Parathyroid adenoma (tissue), 2 donors: ENCODE results near the gene RAB30.

ENCODE experiments used
- H2AFZ ChIP-seq: fragments of 300-600 bp; sonication (generic); one replicate; pipeline ENCODE4 v1.7.0; 2017; ENCODE audit warnings: antibody characterized with exemption, mild to moderate bottlenecking
- H3K27ac ChIP-seq: fragments of 300-600 bp; sonication (generic); one replicate; pipeline ENCODE4 v1.7.0; 2017
- H3K27me3 ChIP-seq: fragments of 300-600 bp; sonication (generic); one replicate; pipeline ENCODE4 v1.7.0; 2017; ENCODE audit warnings: low read length; ENCODE audit not compliant: control insufficient read depth, insufficient read depth
- H3K36me3 ChIP-seq: fragments of 300-600 bp; sonication (generic); one replicate; pipeline ENCODE4 v1.7.0; 2017; ENCODE audit warnings: low read length; ENCODE audit not compliant: control insufficient read depth, insufficient read depth
- H3K4me1 ChIP-seq: fragments of 300-600 bp; sonication (generic); one replicate; pipeline ENCODE4 v1.7.0; 2017; ENCODE audit warnings: control low read depth
- H3K4me2 ChIP-seq: fragments of 300-600 bp; sonication (generic); one replicate; pipeline ENCODE4 v1.7.0; 2017; ENCODE audit warnings: low read length
- H3K4me3 ChIP-seq: fragments of 300-600 bp; sonication (generic); one replicate; pipeline ENCODE4 v1.7.0; 2017; ENCODE audit warnings: low read depth, low read length
- H3K79me2 ChIP-seq: fragments of 300-600 bp; sonication (generic); one replicate; pipeline ENCODE4 v1.7.0; 2017; ENCODE audit warnings: control low read depth
- H3K9ac ChIP-seq: fragments of 300-600 bp; sonication (generic); one replicate; pipeline ENCODE4 v1.7.0; 2017; ENCODE audit warnings: mild to moderate bottlenecking
- H3K9me3 ChIP-seq: fragments of 300-600 bp; sonication (generic); one replicate; pipeline ENCODE4 v1.7.0; 2017; ENCODE audit warnings: low read length; ENCODE audit not compliant: control insufficient read depth
- CTCF ChIP-seq: fragments of 300-600 bp; sonication (generic); IDR thresholded peaks from one replicate; pipeline ENCODE4 v1.7.0; 2017; ENCODE audit warnings: antibody characterized with exemption, mild to moderate bottlenecking
- donor health status: primary hyperparathyroidism.

The RAB30 gene

GRCh38 chr11:83020942-83021779 lies 50.5 kb downstream of the RAB30 start:
- H3K27me3 ChIP-seq: no peaks in the 10 kb centered on the region
- H3K9me3 ChIP-seq: no peaks in the 10 kb centered on the region
- peaks cover 4% of the 10 kb centered on the region for H3K79me2 ChIP-seq
- H3K27ac ChIP-seq: no peak overlapping the region
- no peaks in the 10 kb centered on the region for H3K36me3 ChIP-seq
- no peak for TF ChIP-seq CTCF
- H2AFZ ChIP-seq: no peak overlapping the region
- H3K4me2 ChIP-seq: no peak overlapping the region
- H3K4me3 ChIP-seq: no peak overlapping the region
- H3K4me1 ChIP-seq: no peaks in the 10 kb centered on the region
- no peak overlapping the region for H3K9ac ChIP-seq

- no peak overlapping the region for H3K4me3 ChIP-seq
- H3K79me2 ChIP-seq: peaks cover 3% of the 10 kb centered on the region
- no peak for TF ChIP-seq CTCF
- H3K4me2 ChIP-seq: no peak overlapping the region
- no peaks in the 10 kb centered on the region for H3K9me3 ChIP-seq
- H3K27me3 ChIP-seq: no peaks in the 10 kb centered on the region
- no peak overlapping the region for H3K9ac ChIP-seq
- H3K4me1 ChIP-seq: no peaks in the 10 kb centered on the region
- H2AFZ ChIP-seq: no peak overlapping the region
- H3K27ac ChIP-seq: no peak overlapping the region
- no peaks in the 10 kb centered on the region for H3K36me3 ChIP-seq
Measured at GRCh38 chr11:83019888-83020579, 51.7 kb downstream of the RAB30 start.

GRCh38 chr11:83014951-83015350 lies 56.7 kb downstream of the RAB30 start:
- no peak for TF ChIP-seq CTCF
- no peak overlapping the region for H3K4me3 ChIP-seq
- no peak overlapping the region for H3K4me2 ChIP-seq
- H3K27me3 ChIP-seq: no peaks in the 10 kb centered on the region
- H3K9ac ChIP-seq: no peak overlapping the region
- H3K36me3 ChIP-seq: no peaks in the 10 kb centered on the region
- H3K9me3 ChIP-seq: no peaks in the 10 kb centered on the region
- no peak overlapping the region for H2AFZ ChIP-seq
- H3K4me1 ChIP-seq: no peaks in the 10 kb centered on the region
- no peaks in the 10 kb centered on the region for H3K79me2 ChIP-seq
- H3K27ac ChIP-seq: no peak overlapping the region

- H3K27me3 ChIP-seq: no peaks in the 10 kb centered on the region
- no peaks in the 10 kb centered on the region for H3K4me1 ChIP-seq
Measured at GRCh38 chr11:83012168-83013067, 59.3 kb downstream of the RAB30 start.

More at GRCh38 chr11:83012168-83013067, 59.3 kb downstream of the RAB30 start:
- no peak overlapping the region for H3K4me3 ChIP-seq
- no peak overlapping the region for H2AFZ ChIP-seq
- H3K9me3 ChIP-seq: no peaks in the 10 kb centered on the region
- no peak for TF ChIP-seq CTCF
- H3K4me2 ChIP-seq: no peak overlapping the region
- H3K27ac ChIP-seq: no peak overlapping the region
- H3K79me2 ChIP-seq: no peaks in the 10 kb centered on the region
- no peak overlapping the region for H3K9ac ChIP-seq
- H3K36me3 ChIP-seq: no peaks in the 10 kb centered on the region
